ENCODE data around the gene TMEM178B. TPM values are rescaled to one million over a fixed set of nuclear protein-coding genes. Genes with fewer than 3 reads are reported as not detected.

Gene TMEM178B
- total RNA-seq, 2 donors from 2014 or later = 0.92 to 0.95 TPM

DNA sequence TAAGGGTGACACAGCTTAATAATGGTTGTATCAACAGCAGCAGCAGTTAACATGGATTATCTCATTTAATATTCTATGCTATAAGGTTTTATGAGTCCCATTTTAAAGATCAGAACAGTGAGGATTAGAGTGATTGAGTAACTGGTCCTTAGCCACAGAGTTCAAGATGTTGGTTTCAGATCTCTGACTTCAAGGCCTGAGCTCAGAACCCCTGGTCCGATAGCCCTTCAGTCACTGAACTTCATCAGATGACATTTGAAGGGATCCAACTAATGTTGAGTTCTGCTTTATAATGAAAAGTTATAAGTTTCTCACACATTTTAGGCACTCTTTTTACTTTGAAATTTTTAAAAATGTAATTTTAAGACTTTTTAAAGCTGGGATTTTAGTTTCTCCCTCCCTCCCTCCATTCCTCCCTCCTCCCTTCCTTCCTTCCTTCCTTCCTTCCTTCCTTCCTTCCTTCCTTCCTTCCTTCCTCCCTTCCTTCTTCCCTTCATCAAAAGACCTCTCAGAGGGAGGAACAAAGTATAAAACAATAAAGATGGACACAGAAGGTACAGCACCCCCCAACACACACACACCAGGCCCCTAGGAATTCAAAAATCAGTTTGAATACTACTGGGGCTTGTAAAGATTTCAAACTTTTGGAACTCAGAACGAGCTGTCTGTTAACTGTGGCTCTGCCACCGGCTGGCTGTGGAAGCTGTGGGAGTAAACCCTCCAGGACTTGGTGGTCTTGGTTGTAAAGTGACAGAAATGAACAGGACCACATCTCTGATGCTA, 270.5 kb downstream of the TMEM178B start:
- no peak for TF ChIP-seq CTCF (IDR thresholded peaks at IDR 0.05)
- H3K27me3 ChIP-seq (replicated peaks; ENCODE audit: insufficient read depth) = no peaks in the 10 kb centered on the region
- no peaks in the 10 kb centered on the region for H3K36me3 ChIP-seq
- no peak for DNase-seq (ENCODE audit: low spot score)
- H3K27ac ChIP-seq = no peak overlapping the region
- H3K9me3 ChIP-seq = no peaks in the 10 kb centered on the region
- no peak overlapping the region for H3K4me3 ChIP-seq
- ATAC-seq (ENCODE audit: insufficient number of reproducible peaks, low FRiP score, low read depth) = no peak
- H3K4me1 ChIP-seq (ENCODE audit: control insufficient read depth in 1 of 2, low read depth in 2 of 2) = no peaks in the 10 kb centered on the region

GRCh38 chr7:141348728-141349127, 274.9 kb downstream of the TMEM178B start:
- ATAC-seq (ENCODE audit: insufficient number of reproducible peaks, low FRiP score, low read depth) = no peak

DNA sequence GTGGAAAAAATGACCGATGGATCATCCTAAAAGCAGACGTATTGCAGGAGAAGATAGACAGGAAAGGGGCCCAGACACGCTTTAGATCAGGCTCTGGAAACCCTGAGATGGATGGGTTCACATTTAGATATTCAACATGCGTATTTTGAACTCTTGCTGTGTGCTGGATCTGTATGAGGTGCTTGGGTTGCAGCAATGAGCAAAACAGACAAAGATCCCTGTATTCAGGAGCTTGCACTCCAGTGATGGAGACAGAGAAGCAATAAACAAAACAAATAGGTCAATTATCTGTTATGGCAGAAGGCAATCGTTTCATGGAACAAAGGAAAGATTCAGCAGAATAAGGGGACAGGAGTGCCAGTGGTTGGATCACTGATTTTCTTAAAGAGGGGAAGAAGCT, 275.5 kb downstream of the TMEM178B start:
- H3K4me3 ChIP-seq = no peak overlapping the region
- ATAC-seq (ENCODE audit: insufficient number of reproducible peaks, low FRiP score, low read depth) = no peak
- H3K4me1 ChIP-seq (ENCODE audit: control insufficient read depth in 1 of 2, low read depth in 2 of 2) = no peaks in the 10 kb centered on the region
- no peak for DNase-seq (ENCODE audit: low spot score)
- H3K9me3 ChIP-seq = no peaks in the 10 kb centered on the region
- no peak overlapping the region for H3K27ac ChIP-seq
- TF ChIP-seq CTCF (IDR thresholded peaks at IDR 0.05) = no peak
- no peaks in the 10 kb centered on the region for H3K36me3 ChIP-seq
- no peaks in the 10 kb centered on the region for H3K27me3 ChIP-seq (replicated peaks; ENCODE audit: insufficient read depth)

More at GRCh38 chr7:141348728-141349127, 274.9 kb downstream of the TMEM178B start:
- Histone ChIP-seq H3K9me3 (no peaks in the 10 kb centered on the region), H3K4me3 (no peak overlapping the region), H3K4me1 (ENCODE audit: control insufficient read depth in 1 of 2, low read depth in 2 of 2) (no peaks in the 10 kb centered on the region), H3K27ac (no peak overlapping the region), H3K36me3 (no peaks in the 10 kb centered on the region), H3K27me3 (replicated peaks; ENCODE audit: insufficient read depth) (no peaks in the 10 kb centered on the region)
- no peak for DNase-seq (ENCODE audit: low spot score)
- TF ChIP-seq CTCF (IDR thresholded peaks at IDR 0.05) = no peak

GRCh38 chr7:141349804-141350203, 275.9 kb downstream of the TMEM178B start:
- Histone ChIP-seq H3K36me3 (no peaks in the 10 kb centered on the region), H3K27ac (no peak overlapping the region), H3K4me1 (ENCODE audit: control insufficient read depth in 1 of 2, low read depth in 2 of 2) (no peaks in the 10 kb centered on the region), H3K4me3 (no peak overlapping the region), H3K27me3 (replicated peaks; ENCODE audit: insufficient read depth) (no peaks in the 10 kb centered on the region), H3K9me3 (no peaks in the 10 kb centered on the region)
- DNase-seq (ENCODE audit: low spot score) = no peak
- TF ChIP-seq CTCF (IDR thresholded peaks at IDR 0.05) = no peak
- no peak for ATAC-seq (ENCODE audit: insufficient number of reproducible peaks, low FRiP score, low read depth)

- Histone ChIP-seq H3K27ac (no peak overlapping the region), H3K4me1 (ENCODE audit: control insufficient read depth in 1 of 2, low read depth in 2 of 2) (peaks cover 0 to 3% of the 10 kb centered on the region in 2 donors), H3K4me3 (no peak overlapping the region), H3K9me3 (no peaks in the 10 kb centered on the region), H3K27me3 (replicated peaks; ENCODE audit: insufficient read depth) (no peaks in the 10 kb centered on the region), H3K36me3 (no peaks in the 10 kb centered on the region)
- TF ChIP-seq CTCF (IDR thresholded peaks at IDR 0.05) = no peak
- DNase-seq (ENCODE audit: low spot score) (no peak), ATAC-seq (ENCODE audit: insufficient number of reproducible peaks, low FRiP score, low read depth) (no peak)
Observed at GRCh38 chr7:141351175-141351574, 277.3 kb downstream of the TMEM178B start.
